Osteoblast (primary cell): ENCODE results near the gene SLC30A1. TPM values are rescaled to one million over a fixed set of nuclear protein-coding genes. Genes with fewer than 3 reads are reported as not detected.

Experiments
- DNase-seq: peaks from one replicate; pipeline ENCODE4 v3.0.0; 2011; ENCODE audit warnings: low spot score, mixed read lengths; ENCODE audit not compliant: insufficient read length; ENCODE audit errors: missing footprints
- H2AFZ ChIP-seq: 2 replicates; pipeline ENCODE4 v1.6.0; 2011; ENCODE audit warnings: mild to moderate bottlenecking, low read length
- H3K27ac ChIP-seq: 2 replicates; pipeline ENCODE4 v1.5.1; 2011; ENCODE audit warnings: mild to moderate bottlenecking, low read depth, low read length, moderate library complexity
- H3K27me3 ChIP-seq: 2 replicates; pipeline ENCODE4 v1.6.0; 2012; ENCODE audit warnings: mild to moderate bottlenecking, control low read depth, inconsistent platforms, low read length, moderate library complexity; ENCODE audit not compliant: insufficient read depth
- H3K36me3 ChIP-seq: 2 replicates; pipeline ENCODE4 v1.5.1; 2011; ENCODE audit warnings: mild to moderate bottlenecking, low read length, control low read depth, moderate library complexity; ENCODE audit not compliant: insufficient read depth
- H3K4me1 ChIP-seq: 2 replicates; pipeline ENCODE4 v1.5.1; 2011; ENCODE audit warnings: mild to moderate bottlenecking, low read length, control low read depth, moderate library complexity; ENCODE audit not compliant: insufficient read depth
- H3K4me2 ChIP-seq: 2 replicates; pipeline ENCODE4 v1.6.0; 2011; ENCODE audit warnings: mild to moderate bottlenecking, low read length; ENCODE audit not compliant: insufficient read depth
- H3K4me3 ChIP-seq: fragments of 200-600 bp; sonication (generic); 3 replicates; pipeline ENCODE4 v1.5.1; 2012; ENCODE audit warnings: mild to moderate bottlenecking, low read length, inconsistent platforms; ENCODE audit not compliant: insufficient read depth
- H3K79me2 ChIP-seq: 2 replicates; pipeline ENCODE4 v1.6.0; 2012; ENCODE audit warnings: mild to moderate bottlenecking, low read length, control low read depth, inconsistent platforms; ENCODE audit not compliant: insufficient read depth
- H3K9me3 ChIP-seq: 2 replicates; pipeline ENCODE4 v1.5.1; 2011; ENCODE audit warnings: low read depth, low read length, control low read depth
- H4K20me1 ChIP-seq: 2 replicates; pipeline ENCODE4 v1.6.0; 2012; ENCODE audit warnings: mild to moderate bottlenecking, low read length, control low read depth; ENCODE audit not compliant: insufficient read depth
- CTCF ChIP-seq: IDR thresholded peaks from 2 replicates; pipeline ENCODE4 v1.5.1; 2011; ENCODE audit warnings: mild to moderate bottlenecking, low read depth, low read length, moderate library complexity; ENCODE audit errors: extremely low read depth
- total RNA-seq: library from RNA; depleted of rRNA; stranded (reverse); fragments of >200 nt; gene quantifications from 2 replicates; pipeline ENCODE4 v1.2.3, GENCODE V29; 2012

Gene SLC30A1
- total RNA-seq, 1 donor: 49.9 TPM

- Histone ChIP-seq H3K36me3 (no peaks in the 10 kb centered on the region), H2AFZ (no peak overlapping the region), H3K4me2 (no peak overlapping the region), H3K79me2 (no peaks in the 10 kb centered on the region), H3K27me3 (no peaks in the 10 kb centered on the region), H3K9me3 (no peaks in the 10 kb centered on the region), H3K27ac (no peak overlapping the region), H3K4me1 (peaks cover 13% of the 10 kb centered on the region), H3K4me3 (no peak overlapping the region), H4K20me1 (no peaks in the 10 kb centered on the region)
- no peak for TF ChIP-seq CTCF
- DNase-seq: no peak
Observed at GRCh38 chr1:211553549-211553948, 25.4 kb downstream of the SLC30A1 start.

GRCh38 chr1:211551638-211552460, 27.1 kb downstream of the SLC30A1 start:
- Histone ChIP-seq H3K79me2 (no peaks in the 10 kb centered on the region), H3K36me3 (no peaks in the 10 kb centered on the region), H3K9me3 (no peaks in the 10 kb centered on the region), H3K27ac (peak overlapping the region; percentile 71), H3K4me2 (peak overlapping the region; percentile 82), H4K20me1 (no peaks in the 10 kb centered on the region), H2AFZ (peak overlapping the region; percentile 79), H3K27me3 (no peaks in the 10 kb centered on the region), H3K4me3 (peak overlapping the region; percentile 58), H3K4me1 (peaks cover 13% of the 10 kb centered on the region)
- peak; percentile 79 for DNase-seq
- TF ChIP-seq CTCF: no peak

GRCh38 chr1:211549092-211549711, 29.8 kb downstream of the SLC30A1 start:
- Histone ChIP-seq H3K9me3 (no peaks in the 10 kb centered on the region), H2AFZ (no peak overlapping the region), H3K4me2 (no peak overlapping the region), H3K27ac (no peak overlapping the region), H3K27me3 (no peaks in the 10 kb centered on the region), H3K4me1 (peaks cover 13% of the 10 kb centered on the region), H3K4me3 (no peak overlapping the region), H3K36me3 (no peaks in the 10 kb centered on the region), H4K20me1 (no peaks in the 10 kb centered on the region), H3K79me2 (no peaks in the 10 kb centered on the region)
- TF ChIP-seq CTCF: no peak
- no peak for DNase-seq
